ENCODE data around the gene SLC9A9. TPM values are rescaled to one million over a fixed set of nuclear protein-coding genes. Genes with fewer than 3 reads are reported as not detected.
"Not testable (repeated sequence)": the region's sequence is repeated elsewhere in the genome, so short reads cannot be mapped to it uniquely, and the experiment has no call there.

Gene SLC9A9
- total RNA-seq, 4 donors from 2014 or later: 12.8 to 63.8 (median 33.3) TPM

GRCh38 chr3:143286392-143287010 is 561.8 kb downstream of the SLC9A9 start:
- TF ChIP-seq CTCF (IDR thresholded peaks at IDR 0.05) (no peak), POLR2A (IDR thresholded peaks at IDR 0.05) (no peak)
- intact Hi-C loops (cut with DNase I; ENCODE audit: low total_unique reads): no loop called here
- Histone ChIP-seq H3K4me1 (no peaks in the 10 kb centered on the region), H3K36me3 (no peaks in the 10 kb centered on the region), H3K27ac (no peak overlapping the region), H3K27me3 (no peaks in the 10 kb centered on the region), H3K9me3 (no peaks in the 10 kb centered on the region), H3K4me3 (no peak overlapping the region)
- no peak for DNase-seq

- H3K27ac ChIP-seq: no peak overlapping the region
- no peak for DNase-seq
- no peak for TF ChIP-seq CTCF (IDR thresholded peaks at IDR 0.05)
- H3K36me3 ChIP-seq: no peaks in the 10 kb centered on the region
- intact Hi-C loops (cut with DNase I; ENCODE audit: low total_unique reads): no loop called here
- no peaks in the 10 kb centered on the region for H3K9me3 ChIP-seq
- H3K27me3 ChIP-seq: no peaks in the 10 kb centered on the region
- no peak overlapping the region for H3K4me3 ChIP-seq
- H3K4me1 ChIP-seq: no peaks in the 10 kb centered on the region
Observed at GRCh38 chr3:143283432-143284128, 564.7 kb downstream of the SLC9A9 start.

GRCh38 chr3:143280984-143281383 is 567.3 kb downstream of the SLC9A9 start:
- Histone ChIP-seq H3K4me3 (no peak overlapping the region), H3K27ac (no peak overlapping the region), H3K9me3 (no peaks in the 10 kb centered on the region), H3K27me3 (no peaks in the 10 kb centered on the region), H3K36me3 (no peaks in the 10 kb centered on the region), H3K4me1 (no peaks in the 10 kb centered on the region)
- no peak for DNase-seq
- TF ChIP-seq POLR2A (IDR thresholded peaks at IDR 0.05) (no peak), CTCF (IDR thresholded peaks at IDR 0.05) (no peak)
- intact Hi-C loops (cut with DNase I; ENCODE audit: low total_unique reads): no loop called here

GRCh38 chr3:143279567-143279966 is 568.7 kb downstream of the SLC9A9 start:
- H3K27me3 ChIP-seq: not testable (repeated sequence)

GRCh38 chr3:143278721-143279120 is 569.5 kb downstream of the SLC9A9 start:
- Histone ChIP-seq H3K27ac (no peak overlapping the region), H3K9me3 (no peaks in the 10 kb centered on the region), H3K36me3 (no peaks in the 10 kb centered on the region), H3K4me3 (no peak overlapping the region), H3K27me3 (no peaks in the 10 kb centered on the region), H3K4me1 (no peaks in the 10 kb centered on the region)
- TF ChIP-seq POLR2A (IDR thresholded peaks at IDR 0.05) (no peak), CTCF (IDR thresholded peaks at IDR 0.05) (no peak)
- DNase-seq: no peak
- intact Hi-C loops (cut with DNase I; ENCODE audit: low total_unique reads): no loop called here

More at GRCh38 chr3:143279567-143279966, 568.7 kb downstream of the SLC9A9 start:
- H3K27ac ChIP-seq; H3K36me3 ChIP-seq; intact Hi-C loops (cut with DNase I; ENCODE audit: low total_unique reads); H3K9me3 ChIP-seq; H3K4me3 ChIP-seq; DNase-seq; H3K4me1 ChIP-seq: not testable (repeated sequence)

Data from uterus (tissue), 4 donors.